C4-2B (cell line): Measurements from ENCODE around the gene CIAPIN1.
A peak's percentile ranks its signal among the peaks of the same experiment; 100 is the strongest.

Experiments
- H3K27ac ChIP-seq: fragments of 450-650 bp; 2 replicates; pipeline ENCODE4 v1.5.1; 2017
- ZFX ChIP-seq: fragments of 450-650 bp; IDR thresholded peaks from 2 replicates; pipeline ENCODE4 v1.6.1; 2017
- TF ChIP-seq, protein P1 (sequence below): fragments of 450-650 bp; conservative IDR thresholded peaks from 2 replicates; pipeline ENCODE4 v1.5.1; 2017; ENCODE audit warnings: mild to moderate bottlenecking

Gene CIAPIN1

DNA sequence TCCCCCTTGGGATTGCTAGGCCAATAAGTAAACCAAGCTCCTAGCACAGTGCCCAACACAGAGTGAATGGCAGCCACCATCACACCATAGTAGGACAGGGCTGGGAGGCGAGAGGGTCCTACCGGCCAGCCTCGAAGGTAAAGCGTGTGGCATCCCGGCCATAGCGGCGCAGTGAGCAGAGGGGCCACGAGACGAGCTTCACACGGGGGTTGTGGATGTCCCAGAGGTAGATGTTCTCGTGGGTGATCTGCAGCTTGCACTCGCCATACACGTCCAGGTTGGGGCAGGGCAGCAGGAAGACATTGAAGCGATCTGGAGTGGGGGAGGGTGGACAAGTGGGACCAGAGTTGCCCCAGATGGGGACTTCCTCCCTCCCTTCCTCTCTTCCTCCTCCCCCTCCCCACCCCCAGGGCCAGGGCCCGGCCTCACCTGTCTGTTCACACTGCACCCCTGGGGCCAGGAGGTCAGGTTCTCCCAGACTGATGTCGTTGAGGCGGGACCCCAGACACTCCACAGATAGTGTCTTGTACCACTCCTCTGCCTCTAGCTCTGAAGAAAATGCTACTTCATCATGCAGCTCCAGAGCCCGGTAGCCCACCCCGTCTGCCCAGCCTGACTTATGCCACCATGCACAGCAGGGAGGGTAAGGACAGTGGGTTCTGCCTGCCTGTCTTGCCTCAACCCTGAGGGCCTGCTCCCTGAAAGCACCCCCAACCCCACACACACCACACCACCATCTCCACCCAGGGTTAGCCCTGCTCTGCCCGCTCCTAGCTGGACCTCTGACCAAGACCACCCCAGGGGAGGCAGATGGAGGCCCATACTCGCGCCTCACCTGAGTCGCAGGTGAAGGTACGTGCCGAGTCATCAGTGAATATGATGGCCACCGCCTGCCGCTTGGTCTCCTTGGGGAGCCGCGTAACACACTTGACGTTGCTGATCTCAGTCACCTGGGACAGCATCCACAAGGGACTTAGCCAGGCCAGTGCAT is 27.8 kb upstream of the CIAPIN1 start:
- no peak overlapping the region for H3K27ac ChIP-seq
- TF ChIP-seq, protein P1, sequence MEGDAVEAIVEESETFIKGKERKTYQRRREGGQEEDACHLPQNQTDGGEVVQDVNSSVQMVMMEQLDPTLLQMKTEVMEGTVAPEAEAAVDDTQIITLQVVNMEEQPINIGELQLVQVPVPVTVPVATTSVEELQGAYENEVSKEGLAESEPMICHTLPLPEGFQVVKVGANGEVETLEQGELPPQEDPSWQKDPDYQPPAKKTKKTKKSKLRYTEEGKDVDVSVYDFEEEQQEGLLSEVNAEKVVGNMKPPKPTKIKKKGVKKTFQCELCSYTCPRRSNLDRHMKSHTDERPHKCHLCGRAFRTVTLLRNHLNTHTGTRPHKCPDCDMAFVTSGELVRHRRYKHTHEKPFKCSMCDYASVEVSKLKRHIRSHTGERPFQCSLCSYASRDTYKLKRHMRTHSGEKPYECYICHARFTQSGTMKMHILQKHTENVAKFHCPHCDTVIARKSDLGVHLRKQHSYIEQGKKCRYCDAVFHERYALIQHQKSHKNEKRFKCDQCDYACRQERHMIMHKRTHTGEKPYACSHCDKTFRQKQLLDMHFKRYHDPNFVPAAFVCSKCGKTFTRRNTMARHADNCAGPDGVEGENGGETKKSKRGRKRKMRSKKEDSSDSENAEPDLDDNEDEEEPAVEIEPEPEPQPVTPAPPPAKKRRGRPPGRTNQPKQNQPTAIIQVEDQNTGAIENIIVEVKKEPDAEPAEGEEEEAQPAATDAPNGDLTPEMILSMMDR, result no peak
- TF ChIP-seq ZFX, result no peak

DNA sequence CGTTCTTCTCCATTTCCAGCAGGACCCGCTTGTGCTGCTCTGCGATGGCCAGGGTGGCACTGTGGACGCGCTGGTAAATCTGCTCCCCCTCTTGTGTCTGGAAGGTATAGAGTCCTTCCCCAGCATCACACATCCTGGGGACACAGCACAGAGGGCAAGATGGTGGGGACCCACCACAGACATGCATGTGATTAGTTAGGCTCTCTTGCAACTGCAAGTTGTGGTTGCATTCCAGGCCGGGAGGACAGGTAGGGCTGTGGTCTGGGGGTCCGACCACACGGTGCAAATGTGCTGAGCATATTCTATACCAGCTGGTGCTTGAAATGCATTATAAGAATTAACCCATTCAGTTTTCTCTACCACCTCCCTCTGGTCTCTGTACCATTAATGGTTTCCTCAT is 26.7 kb upstream of the CIAPIN1 start:
- H3K27ac ChIP-seq, result no peak overlapping the region
- TF ChIP-seq, protein P1, result no peak

DNA sequence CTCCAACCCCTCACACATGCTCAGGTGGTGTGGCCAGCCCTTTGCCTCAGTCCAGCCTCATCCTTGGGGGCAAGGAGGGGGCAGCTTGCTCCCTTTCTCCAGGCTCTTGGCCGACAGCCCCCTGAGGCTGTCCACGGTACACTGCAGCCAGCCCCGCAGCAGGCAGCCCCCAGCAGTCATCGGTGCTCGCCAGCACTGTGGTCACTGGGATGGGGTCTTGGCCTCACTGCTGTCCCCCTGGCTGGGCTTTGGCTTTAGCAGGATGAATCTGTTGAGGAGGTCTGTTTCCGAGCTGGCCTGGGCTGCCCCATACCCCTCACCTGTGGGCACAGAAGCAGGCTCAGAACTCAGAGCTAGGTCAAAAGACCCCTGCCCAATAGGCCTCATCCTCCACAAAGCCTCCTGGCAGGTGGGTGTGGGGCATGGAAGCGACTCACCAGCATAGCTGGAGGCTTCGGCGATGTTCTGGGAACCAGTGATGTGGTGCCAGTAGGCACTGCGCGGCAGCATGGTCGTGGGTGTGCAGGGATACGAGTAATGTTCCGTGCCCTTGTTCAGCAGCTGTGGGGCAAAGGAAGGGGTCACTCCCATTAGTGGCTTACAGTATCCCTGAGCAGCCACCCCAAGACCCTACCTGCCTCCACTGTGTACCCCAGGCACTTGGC is 26.1 kb upstream of the CIAPIN1 start:
- TF ChIP-seq, protein P1, result no peak
- TF ChIP-seq ZFX, result no peak
- no peak overlapping the region for H3K27ac ChIP-seq

DNA sequence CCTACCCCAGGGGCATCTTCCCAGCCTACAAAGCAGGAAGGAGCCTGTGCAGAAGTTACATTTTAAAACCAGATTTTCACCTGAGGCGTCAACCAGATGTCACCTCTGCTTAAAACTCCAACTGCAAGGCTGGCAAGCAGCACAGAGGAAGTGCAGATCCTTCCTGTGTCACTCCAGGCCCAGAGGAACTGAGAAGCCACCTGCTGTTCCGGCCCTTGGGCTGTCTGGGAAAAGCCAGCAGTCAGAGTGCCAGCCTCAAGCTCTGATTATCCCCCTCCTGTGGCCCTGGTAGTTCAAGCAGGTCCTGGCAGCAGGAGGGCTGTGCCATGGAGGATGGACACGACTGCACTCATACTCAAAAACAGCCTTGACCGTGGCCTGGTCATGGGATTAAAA is 25.5 kb upstream of the CIAPIN1 start:
- no peak overlapping the region for H3K27ac ChIP-seq

DNA sequence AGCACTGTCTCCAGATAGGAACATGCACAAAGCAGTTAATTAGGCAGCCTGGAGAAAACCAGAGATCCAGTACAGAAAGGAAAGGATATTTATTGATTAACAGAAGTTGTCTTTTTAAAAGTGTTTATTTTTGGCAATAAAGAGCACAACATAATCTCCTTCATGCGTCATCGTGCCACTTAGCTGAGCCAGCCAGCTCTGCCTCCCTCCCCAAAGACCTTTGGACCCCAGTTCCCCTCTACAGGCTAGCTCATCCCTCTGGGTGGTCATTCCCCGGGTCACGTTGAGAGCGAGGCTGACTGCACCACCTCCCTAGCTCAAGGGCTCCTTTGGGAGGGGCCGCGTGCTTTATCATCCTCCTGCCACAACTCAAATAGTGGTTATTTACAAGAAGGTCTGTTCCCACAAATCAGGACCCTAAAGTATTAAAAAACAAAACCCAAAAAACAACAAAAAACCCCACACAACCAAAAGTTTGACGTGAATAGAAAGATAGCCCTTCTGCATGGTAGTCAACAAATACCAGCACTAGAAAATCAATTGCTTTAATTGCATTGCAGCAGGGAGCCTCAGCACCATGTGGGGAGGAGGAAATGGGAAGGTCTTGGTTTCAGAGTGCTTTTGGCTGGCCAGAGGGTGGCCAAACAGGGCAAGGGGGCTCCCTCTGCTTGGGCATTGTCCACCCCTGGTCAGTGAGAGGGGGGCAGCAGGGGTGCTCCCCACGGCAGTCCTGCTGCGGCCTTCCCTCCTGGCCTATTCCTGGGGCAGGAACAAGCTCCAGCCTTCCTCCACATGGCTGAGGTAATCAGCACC is 24.9 kb upstream of the CIAPIN1 start:
- no peak for TF ChIP-seq ZFX
- TF ChIP-seq, protein P1, result no peak
- no peak overlapping the region for H3K27ac ChIP-seq

More for the DNA sequence above, 25.5 kb upstream of the CIAPIN1 start:
- TF ChIP-seq ZFX, result no peak
- TF ChIP-seq, protein P1, result no peak

DNA sequence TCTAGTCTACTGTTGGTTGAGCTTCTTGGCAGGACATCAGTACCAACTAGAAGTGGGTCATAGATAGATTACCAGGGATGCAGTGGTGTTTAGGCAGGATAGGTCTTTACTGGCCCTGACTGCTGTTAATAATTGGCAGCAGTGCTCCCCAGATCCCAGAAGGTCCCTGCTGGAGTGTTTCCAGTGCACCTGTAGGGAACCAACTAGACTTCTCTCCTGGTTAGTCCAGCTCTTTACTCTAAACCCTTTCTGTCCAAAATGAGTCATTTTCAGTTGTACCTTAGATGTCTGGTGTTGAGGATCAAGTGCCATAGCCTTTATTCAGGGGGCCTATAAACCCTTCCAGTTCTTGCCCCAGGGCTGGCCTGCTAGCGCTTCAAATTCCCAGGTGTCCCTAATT is 24.0 kb upstream of the CIAPIN1 start:
- TF ChIP-seq, protein P1, result no peak
- no peak for TF ChIP-seq ZFX
- H3K27ac ChIP-seq, result 0 out of 2 replicates have a peak overlapping the region, but pooled peaks have one; percentile 11
